ENCODE data around the gene KLHL5. TPM values are rescaled to one million over a fixed set of nuclear protein-coding genes. Genes with fewer than 3 reads are reported as not detected.

KLHL5 gene
- total RNA-seq, 1 donor from 2014 or later, result 65.9 TPM

DNA sequence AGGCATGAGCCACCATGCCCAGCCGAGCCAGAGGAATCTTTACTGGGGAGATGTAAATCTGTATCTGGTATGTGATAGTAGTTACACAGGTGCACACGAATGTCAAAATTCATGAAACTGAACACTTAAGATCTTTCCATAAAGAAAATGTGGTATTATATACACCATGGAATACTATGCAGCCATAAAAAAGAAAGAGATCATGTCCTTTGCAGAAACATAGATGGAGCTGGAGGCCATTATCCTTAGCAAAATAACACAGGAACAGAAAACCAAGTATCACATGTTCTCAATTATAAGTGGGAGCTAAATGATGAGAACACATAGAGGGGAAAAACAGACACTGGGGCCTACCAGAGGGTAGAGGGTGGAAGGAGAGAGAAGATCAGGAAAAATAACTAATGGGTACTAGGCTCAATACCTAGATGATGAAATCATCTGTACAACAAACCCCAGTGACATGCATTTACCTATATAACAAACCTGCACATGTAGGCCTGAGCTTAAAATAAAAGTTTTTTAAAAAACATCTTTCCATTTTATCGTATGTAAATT is 37.6 kb upstream of the KLHL5 start:
- H3K27me3 ChIP-seq, result no peaks in the 10 kb centered on the region
- no peak overlapping the region for H3K9ac ChIP-seq
- H3K4me1 ChIP-seq, result no peaks in the 10 kb centered on the region
- H3K36me3 Mint-ChIP-seq, result no peaks in the 10 kb centered on the region
- H3K4me2 ChIP-seq, result no peak overlapping the region
- H3K27me3 Mint-ChIP-seq (ENCODE audit: insufficient read depth, low read depth), result peaks cover 5% of the 10 kb centered on the region
- H4K20me1 ChIP-seq (ENCODE audit: low read depth), result no peaks in the 10 kb centered on the region
- no peak overlapping the region for H2AFZ ChIP-seq (replicated peaks)
- H3K79me2 ChIP-seq (ENCODE audit: low read depth), result no peaks in the 10 kb centered on the region
- TF ChIP-seq, protein P1, sequence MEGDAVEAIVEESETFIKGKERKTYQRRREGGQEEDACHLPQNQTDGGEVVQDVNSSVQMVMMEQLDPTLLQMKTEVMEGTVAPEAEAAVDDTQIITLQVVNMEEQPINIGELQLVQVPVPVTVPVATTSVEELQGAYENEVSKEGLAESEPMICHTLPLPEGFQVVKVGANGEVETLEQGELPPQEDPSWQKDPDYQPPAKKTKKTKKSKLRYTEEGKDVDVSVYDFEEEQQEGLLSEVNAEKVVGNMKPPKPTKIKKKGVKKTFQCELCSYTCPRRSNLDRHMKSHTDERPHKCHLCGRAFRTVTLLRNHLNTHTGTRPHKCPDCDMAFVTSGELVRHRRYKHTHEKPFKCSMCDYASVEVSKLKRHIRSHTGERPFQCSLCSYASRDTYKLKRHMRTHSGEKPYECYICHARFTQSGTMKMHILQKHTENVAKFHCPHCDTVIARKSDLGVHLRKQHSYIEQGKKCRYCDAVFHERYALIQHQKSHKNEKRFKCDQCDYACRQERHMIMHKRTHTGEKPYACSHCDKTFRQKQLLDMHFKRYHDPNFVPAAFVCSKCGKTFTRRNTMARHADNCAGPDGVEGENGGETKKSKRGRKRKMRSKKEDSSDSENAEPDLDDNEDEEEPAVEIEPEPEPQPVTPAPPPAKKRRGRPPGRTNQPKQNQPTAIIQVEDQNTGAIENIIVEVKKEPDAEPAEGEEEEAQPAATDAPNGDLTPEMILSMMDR (IDR thresholded peaks at IDR 0.05), result no peak
- TF ChIP-seq EZH2 (IDR thresholded peaks at IDR 0.05), result no peak
- no peak for TF ChIP-seq EZH2phosphoT487 (IDR thresholded peaks at IDR 0.05)
- H3K4me3 ChIP-seq, result no peak overlapping the region
- peaks cover 2% of the 10 kb centered on the region for H3K9me3 Mint-ChIP-seq
- no peak overlapping the region for H3K27ac ChIP-seq
- no peaks in the 10 kb centered on the region for H3K36me3 ChIP-seq
- H3K4me1 Mint-ChIP-seq, result no peaks in the 10 kb centered on the region
- no peaks in the 10 kb centered on the region for H3K9me3 ChIP-seq (ENCODE audit: low read depth)
- no peaks in the 10 kb centered on the region for H3F3A ChIP-seq (ENCODE audit: low read depth)
- no peak for DNase-seq (ENCODE audit: low spot score)
- no peak overlapping the region for H3K27ac Mint-ChIP-seq
- H3K4me3 Mint-ChIP-seq, result peak overlapping the region; percentile 57

DNA sequence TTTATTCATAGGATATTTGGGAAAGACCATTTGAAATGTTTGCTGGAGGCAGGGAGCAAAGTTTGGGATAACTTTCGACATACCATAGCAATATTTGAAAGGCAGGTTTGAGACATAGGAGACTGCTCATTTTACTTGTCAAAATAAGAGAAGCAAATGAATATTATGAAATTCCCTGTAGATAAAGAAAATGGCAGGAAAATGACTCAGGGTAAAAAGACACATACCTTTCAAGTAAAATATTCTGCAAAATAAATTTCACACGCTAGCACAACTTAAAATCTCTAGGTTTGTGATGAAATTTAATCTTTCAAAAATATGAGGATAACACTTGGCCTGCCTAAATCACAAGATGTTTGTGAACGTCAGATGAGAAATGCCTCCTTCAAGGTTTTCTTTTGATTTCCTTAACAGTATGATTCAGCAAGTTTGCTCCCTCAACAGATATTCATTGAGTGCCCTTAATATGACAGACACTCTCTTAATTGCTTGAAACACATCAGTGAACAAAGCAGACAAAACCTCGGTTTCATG is 36.4 kb upstream of the KLHL5 start:
- no peaks in the 10 kb centered on the region for H4K20me1 ChIP-seq (ENCODE audit: low read depth)
- no peak overlapping the region for H2AFZ ChIP-seq (replicated peaks)
- no peaks in the 10 kb centered on the region for H3K36me3 ChIP-seq
- DNase-seq (ENCODE audit: low spot score), result no peak
- no peak overlapping the region for H3K4me2 ChIP-seq
- Mint-ChIP-seq H3K27ac (no peak overlapping the region), H3K27me3 (ENCODE audit: insufficient read depth, low read depth) (peaks cover 5% of the 10 kb centered on the region), H3K36me3 (no peaks in the 10 kb centered on the region), H3K9me3 (peaks cover 2% of the 10 kb centered on the region), H3K4me3 (no peak overlapping the region), H3K4me1 (no peaks in the 10 kb centered on the region)
- TF ChIP-seq, protein P1 (IDR thresholded peaks at IDR 0.05), result no peak
- TF ChIP-seq EZH2phosphoT487 (IDR thresholded peaks at IDR 0.05), result no peak
- TF ChIP-seq EZH2 (IDR thresholded peaks at IDR 0.05), result no peak
- H3K4me1 ChIP-seq, result no peaks in the 10 kb centered on the region
- H3K79me2 ChIP-seq (ENCODE audit: low read depth), result no peaks in the 10 kb centered on the region
- H3K4me3 ChIP-seq, result no peak overlapping the region
- H3K9me3 ChIP-seq (ENCODE audit: low read depth), result no peaks in the 10 kb centered on the region
- no peak overlapping the region for H3K27ac ChIP-seq
- no peak overlapping the region for H3K9ac ChIP-seq
- H3F3A ChIP-seq (ENCODE audit: low read depth), result no peaks in the 10 kb centered on the region
- H3K27me3 ChIP-seq, result no peaks in the 10 kb centered on the region

DNA sequence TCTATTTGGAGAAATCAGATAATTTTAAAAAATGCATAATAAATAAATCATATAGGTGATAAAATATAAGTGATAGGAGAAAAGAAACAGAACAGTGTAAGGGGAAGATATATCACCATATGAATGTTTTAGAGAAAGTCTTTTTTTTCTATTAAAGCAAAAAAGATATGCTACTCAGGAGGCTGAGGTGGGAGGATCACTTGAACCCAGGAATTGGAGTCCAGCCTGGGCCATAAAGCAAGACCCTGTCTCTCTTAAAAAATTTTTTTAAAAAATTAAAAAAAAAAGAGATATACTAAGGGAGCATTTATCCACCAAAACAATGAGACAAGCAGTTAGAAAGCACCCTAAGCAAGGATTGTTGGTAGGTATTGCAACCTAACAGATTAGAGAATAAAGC is 35.9 kb upstream of the KLHL5 start:
- no peaks in the 10 kb centered on the region for H3K9me3 Mint-ChIP-seq
- Histone ChIP-seq H3K4me1 (no peaks in the 10 kb centered on the region), H3K36me3 (no peaks in the 10 kb centered on the region), H3K27me3 (no peaks in the 10 kb centered on the region), H4K20me1 (ENCODE audit: low read depth) (no peaks in the 10 kb centered on the region), H3F3A (ENCODE audit: low read depth) (no peaks in the 10 kb centered on the region), H3K4me2 (no peak overlapping the region), H3K9me3 (ENCODE audit: low read depth) (no peaks in the 10 kb centered on the region), H3K4me3 (no peak overlapping the region), H2AFZ (replicated peaks) (no peak overlapping the region), H3K27ac (no peak overlapping the region), H3K9ac (no peak overlapping the region), H3K79me2 (ENCODE audit: low read depth) (no peaks in the 10 kb centered on the region)
- no peaks in the 10 kb centered on the region for H3K4me1 Mint-ChIP-seq
- no peak overlapping the region for H3K4me3 Mint-ChIP-seq
- no peak overlapping the region for H3K27ac Mint-ChIP-seq
- H3K36me3 Mint-ChIP-seq, result no peaks in the 10 kb centered on the region
- peaks cover 5% of the 10 kb centered on the region for H3K27me3 Mint-ChIP-seq (ENCODE audit: insufficient read depth, low read depth)
- TF ChIP-seq, protein P1 (IDR thresholded peaks at IDR 0.05), result no peak
- TF ChIP-seq EZH2phosphoT487 (IDR thresholded peaks at IDR 0.05), result no peak
- no peak for TF ChIP-seq EZH2 (IDR thresholded peaks at IDR 0.05)
- DNase-seq (ENCODE audit: low spot score), result no peak

All from neural progenitor cell (in vitro differentiated cells).